KMS-11 (cell line): ENCODE data around the gene ATP1A3.

Experiments
- H2AFZ ChIP-seq: fragments of 200-600 bp; sonication (generic); 2 replicates; pipeline ENCODE4 v1.6.1; 2016; ENCODE audit warnings: antibody characterized with exemption, mixed run types, low read depth
- H3K27ac ChIP-seq: fragments of 200-600 bp; sonication (generic); 2 replicates; pipeline ENCODE4 v1.6.1; 2016; ENCODE audit warnings: mild to moderate bottlenecking, mixed run types
- H3K27me3 ChIP-seq: fragments of 200-600 bp; sonication (generic); 2 replicates; pipeline ENCODE4 v1.6.1; 2017; ENCODE audit warnings: mild to moderate bottlenecking, low read depth, mixed run types, moderate library complexity; ENCODE audit not compliant: insufficient read depth
- H3K36me3 ChIP-seq: fragments of 200-600 bp; sonication (generic); 2 replicates; pipeline ENCODE4 v1.6.1; 2017; ENCODE audit warnings: mild to moderate bottlenecking, mixed run types; ENCODE audit not compliant: insufficient read depth
- H3K4me1 ChIP-seq: fragments of 200-600 bp; sonication (generic); 2 replicates; pipeline ENCODE4 v1.6.1; 2016; ENCODE audit warnings: mild to moderate bottlenecking, low read depth, mixed run types; ENCODE audit not compliant: poor library complexity, severe bottlenecking
- H3K4me2 ChIP-seq: fragments of 200-600 bp; sonication (generic); 2 replicates; pipeline ENCODE4 v1.7.0; 2016; ENCODE audit warnings: mild to moderate bottlenecking, mixed run types
- H3K4me3 ChIP-seq: fragments of 200-600 bp; sonication (generic); IDR thresholded peaks from 2 replicates; pipeline ENCODE4 v1.6.1; 2017; ENCODE audit warnings: low read depth, low read length, mixed read lengths; ENCODE audit not compliant: insufficient read depth
- H3K79me2 ChIP-seq: fragments of 200-600 bp; sonication (generic); 2 replicates; pipeline ENCODE4 v1.6.1; 2016; ENCODE audit warnings: low read depth, mixed run types; ENCODE audit not compliant: insufficient read depth
- H3K9ac ChIP-seq: fragments of 200-600 bp; sonication (generic); 2 replicates; pipeline ENCODE4 v1.6.1; 2016; ENCODE audit warnings: mild to moderate bottlenecking, mixed run types
- H4K20me1 ChIP-seq: fragments of 200-600 bp; sonication (generic); 2 replicates; pipeline ENCODE4 v1.6.1; 2016; ENCODE audit warnings: mild to moderate bottlenecking, mixed run types; ENCODE audit not compliant: insufficient read depth
- CTCF ChIP-seq: fragments of 200-600 bp; sonication (generic); conservative IDR thresholded peaks from 2 replicates; pipeline ENCODE4 v1.6.1; 2017; ENCODE audit warnings: low read depth, mild to moderate bottlenecking, antibody characterized with exemption, low read length, moderate library complexity, mixed read lengths

ATP1A3 gene

GRCh38 chr19:41978470-41978869, 15.6 kb downstream of the ATP1A3 start:
- Histone ChIP-seq H3K36me3 (no peaks in the 10 kb centered on the region), H4K20me1 (no peaks in the 10 kb centered on the region), H3K27me3 (peaks cover 96% of the 10 kb centered on the region), H3K27ac (no peak overlapping the region), H2AFZ (no peak overlapping the region), H3K79me2 (no peaks in the 10 kb centered on the region), H3K4me3 (no peak overlapping the region), H3K4me2 (no peak overlapping the region), H3K9ac (no peak overlapping the region), H3K4me1 (no peaks in the 10 kb centered on the region)
- no peak for TF ChIP-seq CTCF

- H3K4me3 ChIP-seq: no peak overlapping the region
Observed at GRCh38 chr19:41977916-41978315, 16.1 kb downstream of the ATP1A3 start.

GRCh38 chr19:41974652-41975051, 19.4 kb downstream of the ATP1A3 start:
- Histone ChIP-seq H3K27ac (no peak overlapping the region), H3K4me1 (no peaks in the 10 kb centered on the region), H4K20me1 (no peaks in the 10 kb centered on the region), H2AFZ (no peak overlapping the region), H3K4me2 (no peak overlapping the region), H3K79me2 (no peaks in the 10 kb centered on the region), H3K27me3 (peaks cover 95% of the 10 kb centered on the region), H3K4me3 (no peak overlapping the region), H3K36me3 (no peaks in the 10 kb centered on the region), H3K9ac (no peak overlapping the region)
- TF ChIP-seq CTCF: no peak

More at GRCh38 chr19:41977916-41978315, 16.1 kb downstream of the ATP1A3 start:
- no peaks in the 10 kb centered on the region for H4K20me1 ChIP-seq
- TF ChIP-seq CTCF: no peak
- H3K27ac ChIP-seq: no peak overlapping the region
- no peaks in the 10 kb centered on the region for H3K36me3 ChIP-seq
- H3K9ac ChIP-seq: no peak overlapping the region
- H3K4me2 ChIP-seq: no peak overlapping the region
- no peak overlapping the region for H2AFZ ChIP-seq
- H3K4me1 ChIP-seq: no peaks in the 10 kb centered on the region
- peaks cover 98% of the 10 kb centered on the region for H3K27me3 ChIP-seq
- H3K79me2 ChIP-seq: no peaks in the 10 kb centered on the region

- no peak for TF ChIP-seq CTCF
- Histone ChIP-seq H3K36me3 (no peaks in the 10 kb centered on the region), H4K20me1 (no peaks in the 10 kb centered on the region), H3K9ac (no peak overlapping the region), H3K4me2 (no peak overlapping the region), H3K27me3 (peaks cover 95% of the 10 kb centered on the region), H3K4me1 (no peaks in the 10 kb centered on the region), H3K27ac (no peak overlapping the region), H3K4me3 (no peak overlapping the region), H3K79me2 (no peaks in the 10 kb centered on the region), H2AFZ (no peak overlapping the region)
Observed at GRCh38 chr19:41971363-41971762, 22.7 kb downstream of the ATP1A3 start.
